GM23338 (cell line): ENCODE measurements around the gene CCNB1. TPM values are rescaled to one million over a fixed set of nuclear protein-coding genes. Genes with fewer than 3 reads are reported as not detected.

ENCODE experiments used
- ATAC-seq: fragments of 200-7000 bp; cut with Tn5 transposase; 3 replicates; pipeline ENCODE4 v1.9.1; 2020
- DNase-seq: peaks from one replicate; pipeline ENCODE4 v3.0.0-alpha.2; 2015; ENCODE audit warnings: low spot score
- H2AFZ ChIP-seq: fragments of 200-600 bp; sonication (generic); 2 replicates; pipeline ENCODE4 v1.8.0; 2016; ENCODE audit warnings: antibody characterized with exemption, mild to moderate bottlenecking, moderate library complexity
- H3F3A ChIP-seq: fragments of 200-600 bp; sonication (generic); replicated peaks from 2 replicates; pipeline ENCODE4 v1.8.0; 2017; ENCODE audit warnings: antibody characterized with exemption, mixed run types, low read depth
- H3K27ac ChIP-seq: fragments of 200-600 bp; sonication (generic); 2 replicates; pipeline ENCODE4 v1.6.1; 2016; ENCODE audit warnings: low read depth
- H3K27me3 ChIP-seq: fragments of 200-600 bp; sonication (generic); 2 replicates; pipeline ENCODE4 v1.8.0; 2016; ENCODE audit warnings: mild to moderate bottlenecking, mixed run types, moderate library complexity; ENCODE audit not compliant: insufficient read depth
- H3K36me3 ChIP-seq: fragments of 200-600 bp; sonication (generic); 2 replicates; pipeline ENCODE4 v1.8.0; 2016; ENCODE audit warnings: mild to moderate bottlenecking; ENCODE audit not compliant: insufficient read depth
- H3K4me1 ChIP-seq: fragments of 200-600 bp; sonication (generic); 2 replicates; pipeline ENCODE4 v1.8.0; 2016; ENCODE audit warnings: mild to moderate bottlenecking, moderate library complexity; ENCODE audit not compliant: insufficient read depth
- H3K4me2 ChIP-seq: fragments of 200-600 bp; sonication (generic); 2 replicates; pipeline ENCODE4 v1.7.1; 2017; ENCODE audit warnings: mixed run types
- H3K4me3 ChIP-seq: fragments of 200-600 bp; sonication (generic); 2 replicates; pipeline ENCODE4 v1.6.1; 2016; ENCODE audit warnings: mixed run types
- H3K79me2 ChIP-seq: fragments of 200-600 bp; sonication (generic); replicated peaks from 2 replicates; pipeline ENCODE4 v1.8.0; 2017; ENCODE audit warnings: mild to moderate bottlenecking; ENCODE audit not compliant: insufficient read depth
- H3K9me2 ChIP-seq: fragments of 200-600 bp; sonication (generic); 2 replicates; pipeline ENCODE4 v1.8.0; 2017; ENCODE audit not compliant: insufficient read depth
- H4K20me1 ChIP-seq: fragments of 200-600 bp; sonication (generic); replicated peaks from 2 replicates; pipeline ENCODE4 v1.8.0; 2017; ENCODE audit warnings: mild to moderate bottlenecking; ENCODE audit not compliant: insufficient read depth
- H3K27ac Mint-ChIP-seq: 2 replicates; pipeline ENCODE4 v1.8.0; 2020; ENCODE audit warnings: inconsistent platforms, mild to moderate bottlenecking, moderate library complexity, mixed read lengths
- H3K27me3 Mint-ChIP-seq: 3 replicates; pipeline ENCODE4 v1.8.0; 2022; ENCODE audit warnings: low read depth, mild to moderate bottlenecking, moderate library complexity, mixed read lengths, inconsistent platforms; ENCODE audit not compliant: insufficient read depth, poor library complexity
- H3K36me3 Mint-ChIP-seq: 3 replicates; pipeline ENCODE4 v1.8.0; 2021; ENCODE audit warnings: low read depth, mild to moderate bottlenecking, inconsistent platforms, moderate library complexity, mixed read lengths
- H3K4me1 Mint-ChIP-seq: 3 replicates; pipeline ENCODE4 v1.8.0; 2020; ENCODE audit warnings: mild to moderate bottlenecking, inconsistent platforms, mixed read lengths
- H3K4me3 Mint-ChIP-seq: 3 replicates; pipeline ENCODE4 v1.8.0; 2021; ENCODE audit warnings: moderate library complexity, mild to moderate bottlenecking, inconsistent platforms, mixed read lengths
- H3K9me3 Mint-ChIP-seq: 3 replicates; pipeline ENCODE4 v1.8.0; 2020; ENCODE audit warnings: moderate library complexity, mild to moderate bottlenecking, inconsistent platforms, mixed read lengths
- CREB1 ChIP-seq: fragments of 250-450 bp; sonication (Bioruptor Pico); IDR thresholded peaks from 2 replicates; pipeline ENCODE4 v1.5.0; 2020; ENCODE audit warnings: low read depth, mild to moderate bottlenecking, moderate library complexity
- EZH2 ChIP-seq: fragments of 200-600 bp; sonication (generic); IDR thresholded peaks from one replicate; pipeline ENCODE4 v1.8.0; 2017; ENCODE audit warnings: antibody characterized with exemption, mild to moderate bottlenecking, low read depth; ENCODE audit not compliant: unreplicated experiment
- EZH2phosphoT487 ChIP-seq: fragments of 200-600 bp; sonication (generic); IDR thresholded peaks from one replicate; pipeline ENCODE4 v1.8.1; 2018; ENCODE audit warnings: antibody characterized with exemption; ENCODE audit not compliant: unreplicated experiment
- JUNB ChIP-seq: IDR thresholded peaks from one replicate; pipeline ENCODE4 v1.6.1; 2016; ENCODE audit warnings: antibody characterized with exemption; ENCODE audit not compliant: unreplicated experiment
- NANOG ChIP-seq: IDR thresholded peaks from 2 replicates; pipeline ENCODE4 v1.6.1; 2016; ENCODE audit warnings: antibody characterized with exemption, borderline replicate concordance
- POLR2AphosphoS5 ChIP-seq: IDR thresholded peaks from 2 replicates; pipeline ENCODE4 v1.6.1; 2016; ENCODE audit warnings: antibody characterized with exemption, low read depth
- REST ChIP-seq: IDR thresholded peaks from one replicate; pipeline ENCODE4 v1.6.1; 2018; ENCODE audit warnings: antibody characterized with exemption; ENCODE audit not compliant: unreplicated experiment
- STAT1 ChIP-seq: IDR thresholded peaks from one replicate; pipeline ENCODE4 v1.6.1; 2016; ENCODE audit warnings: antibody characterized with exemption; ENCODE audit not compliant: unreplicated experiment
- ZNF114 ChIP-seq: fragments of 250-450 bp; sonication (Bioruptor Pico); IDR thresholded peaks from 2 replicates; pipeline ENCODE4 v1.5.0; 2020; ENCODE audit warnings: mild to moderate bottlenecking, moderate library complexity
- ZNF331 ChIP-seq: fragments of 250-450 bp; sonication (Bioruptor Pico); IDR thresholded peaks from 2 replicates; pipeline ENCODE4 v1.5.0; 2020; ENCODE audit warnings: low read depth, mild to moderate bottlenecking, moderate library complexity
- polyA plus RNA-seq: library from polyadenylated mRNA; unstranded; fragments of >200 nt; fragmentation: Nextera tagmentation; extraction: Ambion mirVana; gene quantifications from 2 replicates; pipeline ENCODE4 v1.2.1, GENCODE V29; 2016
- total RNA-seq: library from RNA; depleted of rRNA; stranded (reverse); fragments of >200 nt; shearing (Covaris generic); gene quantifications from 2 replicates; pipeline ENCODE4 v1.2.3, GENCODE V29; 2014
- TF ChIP-seq, protein P1 (sequence below): IDR thresholded peaks from 2 replicates; pipeline ENCODE4 v1.6.1; 2016; ENCODE audit warnings: antibody characterized with exemption

CCNB1 gene
- total and polyA plus RNA-seq, 2 experiments from 2014 or later, result 273 to 400 TPM

DNA sequence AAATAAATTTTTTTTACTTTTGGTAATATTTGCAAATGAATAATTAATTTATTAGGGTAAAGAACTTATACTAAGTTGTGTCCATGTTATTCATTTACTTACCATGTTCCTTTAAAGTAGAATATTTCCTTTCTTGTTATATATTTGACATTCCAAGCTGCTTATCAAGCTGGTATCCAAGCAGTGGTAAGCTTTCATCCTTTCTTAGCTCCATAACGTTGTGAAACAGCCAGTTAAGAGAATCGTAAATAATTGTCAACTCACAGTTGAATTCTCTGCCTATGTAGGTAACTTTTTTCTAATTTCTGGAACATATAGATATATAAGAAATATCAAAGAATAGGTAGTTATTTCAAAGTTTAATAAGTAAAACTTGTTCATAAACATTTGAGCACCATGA, 36.7 kb upstream of the CCNB1 start:
- H3K27me3 ChIP-seq, result no peaks in the 10 kb centered on the region
- H3K79me2 ChIP-seq, result no peaks in the 10 kb centered on the region
- Mint-ChIP-seq H3K27me3 (no peaks in the 10 kb centered on the region), H3K9me3 (no peaks in the 10 kb centered on the region), H3K4me3 (no peak overlapping the region), H3K4me1 (no peaks in the 10 kb centered on the region), H3K36me3 (peaks cover 22% of the 10 kb centered on the region; the same call in 2 of the 3 replicates), H3K27ac (no peak overlapping the region)
- ATAC-seq (no peak), DNase-seq (no peak)
- H3K4me2 ChIP-seq, result no peak overlapping the region
- H3K9me2 ChIP-seq, result no peaks in the 10 kb centered on the region
- TF ChIP-seq ZNF331 (no peak), ZNF114 (no peak), EZH2phosphoT487 (no peak), POLR2AphosphoS5 (no peak), EZH2 (no peak), STAT1 (no peak)
- no peaks in the 10 kb centered on the region for H4K20me1 ChIP-seq
- H3F3A ChIP-seq, result no peaks in the 10 kb centered on the region
- H3K27ac ChIP-seq, result no peak overlapping the region
- H3K4me1 ChIP-seq, result peaks cover 2% of the 10 kb centered on the region; the same call in 1 of the 2 replicates
- H3K36me3 ChIP-seq, result no peaks in the 10 kb centered on the region; the same call in 1 of the 2 replicates
- H3K4me3 ChIP-seq, result no peak overlapping the region
- no peak overlapping the region for H2AFZ ChIP-seq

GRCh38 chr5:69131304-69131703, 35.6 kb upstream of the CCNB1 start:
- no peak overlapping the region for H2AFZ ChIP-seq
- no peaks in the 10 kb centered on the region for H3K9me2 ChIP-seq
- H3K79me2 ChIP-seq, result no peaks in the 10 kb centered on the region
- H3K36me3 Mint-ChIP-seq, result peaks cover 16% of the 10 kb centered on the region; the same call in 2 of the 3 replicates
- DNase-seq, result no peak
- no peak for ATAC-seq
- no peak overlapping the region for H3K27ac ChIP-seq
- no peaks in the 10 kb centered on the region for H3K27me3 Mint-ChIP-seq
- H3K27ac Mint-ChIP-seq, result no peak overlapping the region
- H3K4me2 ChIP-seq, result no peak overlapping the region
- TF ChIP-seq STAT1 (no peak), JUNB (no peak), EZH2 (no peak), EZH2phosphoT487 (no peak)
- H3K4me1 ChIP-seq, result peaks cover 13% of the 10 kb centered on the region; the same call in 1 of the 2 replicates
- H3K4me3 Mint-ChIP-seq, result no peak overlapping the region
- H3K36me3 ChIP-seq, result no peaks in the 10 kb centered on the region; the same call in 1 of the 2 replicates
- H3K4me3 ChIP-seq, result no peak overlapping the region
- no peaks in the 10 kb centered on the region for H4K20me1 ChIP-seq
- peaks cover 9% of the 10 kb centered on the region; the same call in 2 of the 3 replicates for H3K4me1 Mint-ChIP-seq
- no peaks in the 10 kb centered on the region for H3K27me3 ChIP-seq
- no peaks in the 10 kb centered on the region for H3K9me3 Mint-ChIP-seq
- H3F3A ChIP-seq, result no peaks in the 10 kb centered on the region

GRCh38 chr5:69134126-69134525, 32.8 kb upstream of the CCNB1 start:
- H4K20me1 ChIP-seq, result no peaks in the 10 kb centered on the region
- Mint-ChIP-seq H3K9me3 (0 out of 3 replicates have a peak, but pooled peaks cover 3% of the 10 kb centered on the region), H3K27me3 (no peaks in the 10 kb centered on the region), H3K4me1 (peaks cover 12% of the 10 kb centered on the region), H3K36me3 (peaks cover 3% of the 10 kb centered on the region; the same call in 1 of the 3 replicates), H3K4me3 (no peak overlapping the region), H3K27ac (no peak overlapping the region)
- no peaks in the 10 kb centered on the region for H3F3A ChIP-seq
- H3K4me2 ChIP-seq, result no peak overlapping the region
- H3K4me3 ChIP-seq, result no peak overlapping the region
- no peaks in the 10 kb centered on the region for H3K79me2 ChIP-seq
- no peak overlapping the region for H3K27ac ChIP-seq
- H3K27me3 ChIP-seq, result no peaks in the 10 kb centered on the region
- no peaks in the 10 kb centered on the region for H3K9me2 ChIP-seq
- H3K36me3 ChIP-seq, result no peaks in the 10 kb centered on the region
- DNase-seq, result no peak
- H2AFZ ChIP-seq, result no peak overlapping the region
- no peak for ATAC-seq
- peaks cover 15% of the 10 kb centered on the region for H3K4me1 ChIP-seq
- no peak for TF ChIP-seq ZNF114
- no peak for TF ChIP-seq REST
- no peak for TF ChIP-seq CREB1 (CRISPR knock-in tag)
- no peak for TF ChIP-seq NANOG
- TF ChIP-seq JUNB, result no peak
- TF ChIP-seq EZH2, result no peak
- TF ChIP-seq, protein P1, sequence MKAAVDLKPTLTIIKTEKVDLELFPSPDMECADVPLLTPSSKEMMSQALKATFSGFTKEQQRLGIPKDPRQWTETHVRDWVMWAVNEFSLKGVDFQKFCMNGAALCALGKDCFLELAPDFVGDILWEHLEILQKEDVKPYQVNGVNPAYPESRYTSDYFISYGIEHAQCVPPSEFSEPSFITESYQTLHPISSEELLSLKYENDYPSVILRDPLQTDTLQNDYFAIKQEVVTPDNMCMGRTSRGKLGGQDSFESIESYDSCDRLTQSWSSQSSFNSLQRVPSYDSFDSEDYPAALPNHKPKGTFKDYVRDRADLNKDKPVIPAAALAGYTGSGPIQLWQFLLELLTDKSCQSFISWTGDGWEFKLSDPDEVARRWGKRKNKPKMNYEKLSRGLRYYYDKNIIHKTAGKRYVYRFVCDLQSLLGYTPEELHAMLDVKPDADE, result no peak
